BLaER1 (cell line): ENCODE results near the gene CD7.
"Not testable (repeated sequence)": the region's sequence is repeated elsewhere in the genome, so short reads cannot be mapped to it uniquely, and the experiment has no call there.

Source experiments
- H3K27ac ChIP-seq: shearing (Covaris generic); formaldehyde crosslinking; 2 replicates; pipeline ENCODE4 v1.8.1; 2022
- H3K27me3 ChIP-seq: shearing (Covaris generic); formaldehyde crosslinking; 2 replicates; pipeline ENCODE4 v1.8.1; 2022
- H3K36me3 ChIP-seq: shearing (Covaris generic); formaldehyde crosslinking; 2 replicates; pipeline ENCODE4 v1.8.1; 2022
- H3K4me1 ChIP-seq: shearing (Covaris generic); formaldehyde crosslinking; 2 replicates; pipeline ENCODE4 v1.8.1; 2022
- H3K4me2 ChIP-seq: shearing (Covaris generic); formaldehyde crosslinking; 2 replicates; pipeline ENCODE4 v1.8.1; 2022
- H3K4me3 ChIP-seq: shearing (Covaris generic); formaldehyde crosslinking; 2 replicates; pipeline ENCODE4 v1.8.1; 2022
- H3K9ac ChIP-seq: shearing (Covaris generic); formaldehyde crosslinking; 2 replicates; pipeline ENCODE4 v1.8.1; 2022
- H3K9me3 ChIP-seq: shearing (Covaris generic); formaldehyde crosslinking; 2 replicates; pipeline ENCODE4 v1.8.1; 2022
- H4K20me1 ChIP-seq: shearing (Covaris generic); formaldehyde crosslinking; 2 replicates; pipeline ENCODE4 v1.8.1; 2022
- Cebpa-rat ChIP-seq: shearing (Covaris generic); IDR thresholded peaks from 2 replicates; pipeline ENCODE4 v1.8.1; 2022

The CD7 gene

DNA sequence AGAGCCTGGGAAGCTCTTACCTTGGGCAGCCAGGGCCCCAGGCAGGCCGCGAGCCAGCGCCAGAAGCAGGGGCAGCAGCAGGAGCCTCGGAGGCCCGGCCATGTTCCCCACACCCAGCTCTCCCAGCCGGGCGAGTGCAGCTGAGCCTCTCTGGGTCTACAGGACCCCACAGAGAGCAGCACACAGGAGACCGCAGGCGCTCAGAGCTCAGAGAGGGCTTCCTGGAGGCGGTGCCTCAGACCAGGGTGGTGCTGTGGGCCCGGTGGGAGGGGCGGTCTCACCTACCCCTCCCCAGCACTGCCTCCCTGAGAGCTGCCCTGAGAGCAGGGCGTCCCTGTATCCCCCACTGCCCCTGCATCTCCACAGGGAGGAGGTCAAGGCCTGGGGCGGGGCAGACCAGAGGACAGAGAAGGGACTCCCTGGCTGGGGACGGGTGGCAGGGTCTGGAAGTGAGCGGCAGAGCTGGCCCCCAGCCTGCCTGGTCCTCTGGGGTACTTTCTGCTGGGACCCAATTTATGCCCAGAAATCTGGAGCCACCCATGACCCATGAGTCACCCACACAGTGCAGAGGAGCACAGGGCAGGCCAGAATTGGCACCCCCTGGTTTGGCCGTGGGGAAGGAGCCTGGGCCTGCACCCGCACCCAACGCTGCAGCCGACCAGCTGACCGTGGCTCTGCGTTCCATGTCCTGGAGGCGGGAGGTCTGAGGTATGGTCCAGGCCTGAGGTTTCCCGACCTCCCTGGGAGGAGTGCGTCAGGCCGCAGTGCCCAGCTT is at the start of gene CD7:
Gene CD7 (minus strand): TSS at position 215 of the 775 bp plus-strand sequence. CDS start 113 bp downstream, at position 102.
- Histone ChIP-seq H3K36me3 (no peaks in the 10 kb centered on the region), H3K27me3 (peaks cover 62% of the 10 kb centered on the region), H3K9ac (no peak within 1 kb of the TSS), H3K4me2 (peak within 1 kb of the TSS; percentile 81), H3K4me1 (peaks cover 51% of the 10 kb centered on the region), H3K27ac (no peak within 1 kb of the TSS), H3K9me3 (peaks cover 14% of the 10 kb centered on the region; the same call in 1 of the 2 replicates), H4K20me1 (peaks cover 8% of the 10 kb centered on the region; the same call in 1 of the 2 replicates), H3K4me3 (no peak within 1 kb of the TSS)
- TF ChIP-seq Cebpa-rat, result no peak

DNA sequence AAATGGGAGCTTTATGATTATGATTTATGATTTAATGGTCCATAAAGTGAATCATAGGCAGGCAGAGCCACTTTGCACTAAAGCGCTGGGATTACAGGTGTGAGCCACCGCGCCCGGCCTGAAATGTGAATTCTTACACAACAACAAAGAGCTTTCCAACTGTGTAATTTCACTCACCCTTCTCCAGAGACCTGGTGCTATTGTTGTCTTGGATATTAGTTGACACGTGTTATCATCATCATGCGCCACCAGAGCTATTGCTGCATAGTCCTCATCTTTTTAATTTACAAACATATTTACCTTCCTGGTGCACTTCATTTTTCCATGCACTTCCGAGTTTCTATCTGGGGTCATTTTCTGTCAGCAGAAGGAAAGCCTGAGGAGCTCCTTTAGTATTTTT is 49.3 kb upstream of the CD7 start:
- no peak for TF ChIP-seq Cebpa-rat

DNA sequence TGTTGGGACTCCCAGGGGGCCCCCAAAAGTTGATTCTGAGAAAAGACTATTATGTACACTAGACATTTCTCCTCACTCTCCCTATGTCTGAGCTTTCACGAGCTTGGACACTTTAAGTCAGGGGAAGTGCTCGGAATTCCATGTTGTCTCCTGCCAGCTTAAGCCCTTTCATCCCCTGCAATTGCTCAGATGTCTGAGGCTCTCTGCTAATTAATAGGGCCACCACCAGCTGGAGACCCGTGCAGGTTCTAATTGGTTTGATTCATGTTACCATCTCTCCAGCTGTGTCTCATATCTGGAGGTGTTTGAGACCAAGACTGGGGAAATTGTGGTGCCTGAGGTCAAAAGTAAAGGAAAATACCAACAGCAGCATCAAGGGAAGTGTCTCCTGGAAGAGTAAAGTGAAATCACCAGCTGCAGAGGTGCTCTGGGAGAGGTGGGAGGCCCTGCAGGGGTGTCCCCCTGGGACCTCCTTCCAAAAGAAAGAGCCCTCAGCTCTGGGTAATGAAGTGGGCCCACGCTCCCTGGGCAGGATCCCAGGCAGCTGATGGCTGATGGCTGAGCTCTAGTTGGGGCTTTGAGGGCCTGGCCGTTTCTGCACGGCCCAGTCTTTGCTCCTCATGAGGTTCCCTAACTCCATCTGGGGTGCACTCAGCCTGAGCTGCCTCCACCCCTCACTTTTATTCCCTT is 48.3 kb upstream of the CD7 start:
- no peak overlapping the region for H3K27ac ChIP-seq
- peaks cover 13% of the 10 kb centered on the region for H3K4me1 ChIP-seq
- no peaks in the 10 kb centered on the region for H3K36me3 ChIP-seq
- TF ChIP-seq Cebpa-rat, result no peak
- peaks cover 2% of the 10 kb centered on the region for H4K20me1 ChIP-seq
- H3K27me3 ChIP-seq, result peaks cover 18% of the 10 kb centered on the region
- H3K9ac ChIP-seq, result no peak overlapping the region
- no peaks in the 10 kb centered on the region for H3K9me3 ChIP-seq
- H3K4me2 ChIP-seq, result peak overlapping the region; percentile 27; the same call in 1 of the 2 replicates
- H3K4me3 ChIP-seq, result no peak overlapping the region

More for the DNA sequence above, 49.3 kb upstream of the CD7 start:
- Histone ChIP-seq H3K36me3 (no peaks in the 10 kb centered on the region), H3K9me3 (no peaks in the 10 kb centered on the region), H3K4me3 (no peak overlapping the region), H3K4me2 (no peak overlapping the region), H3K9ac (no peak overlapping the region), H4K20me1 (peaks cover 12% of the 10 kb centered on the region), H3K27ac (no peak overlapping the region), H3K27me3 (peaks cover 28% of the 10 kb centered on the region), H3K4me1 (peaks cover 23% of the 10 kb centered on the region)

- Histone ChIP-seq H4K20me1 (no peaks in the 10 kb centered on the region), H3K36me3 (no peaks in the 10 kb centered on the region), H3K4me3 (no peak overlapping the region), H3K4me1 (peaks cover 21% of the 10 kb centered on the region), H3K27me3 (no peaks in the 10 kb centered on the region), H3K9ac (no peak overlapping the region), H3K9me3 (no peaks in the 10 kb centered on the region), H3K4me2 (no peak overlapping the region), H3K27ac (no peak overlapping the region)
- no peak for TF ChIP-seq Cebpa-rat
Measured at GRCh38 chr17:82361885-82362633, 44.7 kb upstream of the CD7 start.

GRCh38 chr17:82359451-82360074 is 42.2 kb upstream of the CD7 start:
- not testable (repeated sequence) for H3K27ac ChIP-seq, H3K36me3 ChIP-seq, H3K4me3 ChIP-seq, H3K9ac ChIP-seq, H3K27me3 ChIP-seq, H4K20me1 ChIP-seq, H3K9me3 ChIP-seq
- peak overlapping the region; percentile 58 for H3K4me2 ChIP-seq
- H3K4me1 ChIP-seq, result peaks cover 34% of the 10 kb centered on the region

GRCh38 chr17:82358465-82359350 is 41.3 kb upstream of the CD7 start, which contains the start of gene TEX19:
Gene TEX19, plus strand, starts transcription at chr17:82359247. Its CDS starts 2,904 bp downstream, at chr17:82362151.
- no peak within 1 kb of the TSS for H3K4me3 ChIP-seq
- no peaks in the 10 kb centered on the region for H4K20me1 ChIP-seq
- no peak within 1 kb of the TSS for H3K9ac ChIP-seq
- H3K9me3 ChIP-seq, result no peaks in the 10 kb centered on the region
- TF ChIP-seq Cebpa-rat, result no peak
- peaks cover 43% of the 10 kb centered on the region for H3K4me1 ChIP-seq
- H3K4me2 ChIP-seq, result peak within 1 kb of the TSS; percentile 58
- H3K36me3 ChIP-seq, result no peaks in the 10 kb centered on the region
- H3K27me3 ChIP-seq, result no peaks in the 10 kb centered on the region
- H3K27ac ChIP-seq, result peak within 1 kb of the TSS; percentile 14; the same call in 1 of the 2 replicates

GRCh38 chr17:82357394-82357793 is 40.0 kb upstream of the CD7 start:
- no peak overlapping the region for H3K4me2 ChIP-seq
- no peak overlapping the region for H3K27ac ChIP-seq
- H3K4me1 ChIP-seq, result peaks cover 56% of the 10 kb centered on the region

GRCh38 chr17:82356845-82357355 is 39.5 kb upstream of the CD7 start:
- Histone ChIP-seq H3K27me3 (no peaks in the 10 kb centered on the region), H3K27ac (no peak overlapping the region), H3K4me1 (peaks cover 61% of the 10 kb centered on the region), H3K4me2 (no peak overlapping the region), H3K36me3 (no peaks in the 10 kb centered on the region), H3K9ac (no peak overlapping the region), H3K4me3 (no peak overlapping the region), H4K20me1 (no peaks in the 10 kb centered on the region), H3K9me3 (no peaks in the 10 kb centered on the region)
- TF ChIP-seq Cebpa-rat, result no peak

More at GRCh38 chr17:82357394-82357793, 40.0 kb upstream of the CD7 start:
- H3K36me3 ChIP-seq, result no peaks in the 10 kb centered on the region
- H3K4me3 ChIP-seq, result no peak overlapping the region
- H3K9ac ChIP-seq, result no peak overlapping the region
- no peaks in the 10 kb centered on the region for H4K20me1 ChIP-seq
- no peaks in the 10 kb centered on the region for H3K9me3 ChIP-seq
- TF ChIP-seq Cebpa-rat, result no peak
- H3K27me3 ChIP-seq, result no peaks in the 10 kb centered on the region
